Cardiac muscle cell (in vitro differentiated cells and primary cell): ENCODE data around the gene WDR13. TPM values are rescaled to one million over a fixed set of nuclear protein-coding genes. Genes with fewer than 3 reads are reported as not detected.
A peak's percentile ranks its signal among the peaks of the same experiment; 100 is the strongest.
"Not testable (repeated sequence)": the region's sequence is repeated elsewhere in the genome, so short reads cannot be mapped to it uniquely, and the experiment has no call there.

Experiments used
- DNase-seq, 2 donors: peaks; one replicate each; pipeline versions ENCODE4 v3.0.0 to v3.0.0-alpha.2; 2010 to 2017; ENCODE audit warnings: low read depth in 1 of 2, low spot score in 1 of 2
- H3K27ac ChIP-seq: fragments of 200-600 bp; sonication (generic); 2 replicates; pipeline ENCODE4 v1.5.1; 2016
- H3K27me3 ChIP-seq: fragments of 200-600 bp; sonication (generic); 2 replicates; pipeline ENCODE4 v1.6.0; 2016; ENCODE audit warnings: control low read depth
- H3K36me3 ChIP-seq: fragments of 200-600 bp; sonication (generic); 2 replicates; pipeline ENCODE4 v1.5.1; 2016; ENCODE audit warnings: control low read depth
- H3K4me1 ChIP-seq: fragments of 200-600 bp; sonication (generic); 2 replicates; pipeline ENCODE4 v1.8.1; 2017; ENCODE audit warnings: low read depth, mild to moderate bottlenecking, mixed run types
- H3K4me3 ChIP-seq: fragments of 200-600 bp; sonication (generic); 2 replicates; pipeline ENCODE4 v1.5.1; 2016; ENCODE audit warnings: mild to moderate bottlenecking
- H3K9me3 ChIP-seq: fragments of 200-600 bp; sonication (generic); 2 replicates; pipeline ENCODE4 v1.5.1; 2017; ENCODE audit warnings: low read depth, mild to moderate bottlenecking, control low read depth
- CTCF ChIP-seq: IDR thresholded peaks from 2 replicates; pipeline ENCODE4 v1.5.1; 2012; ENCODE audit warnings: low read depth, mild to moderate bottlenecking, low read length
- polyA plus RNA-seq: library from polyadenylated mRNA; unstranded; fragments of >200 nt; fragmentation: Nextera tagmentation; extraction: Ambion mirVana; gene quantifications from 2 replicates; pipeline ENCODE4 v1.2.1, GENCODE V29; 2016
- total RNA-seq: library from RNA; depleted of rRNA; stranded (reverse); fragments of >200 nt; gene quantifications from 2 replicates; pipeline ENCODE4 v1.2.3, GENCODE V29; 2016

Gene WDR13
- total RNA-seq (151 and 205 TPM in 2 replicates), polyA plus RNA-seq (150 and 168 TPM in 2 replicates)

GRCh38 chrX:48597353-48598264, at the start of gene WDR13:
TSS of gene WDR13 (plus strand) at chrX:48597492. CDS start at chrX:48597997, 505 bp downstream.
- Histone ChIP-seq H3K4me3 (peak within 1 kb of the TSS; percentile 68), H3K9me3 (no peaks in the 10 kb centered on the region), H3K4me1 (no peaks in the 10 kb centered on the region), H3K36me3 (no peaks in the 10 kb centered on the region), H3K27ac (peak within 1 kb of the TSS; percentile 99), H3K27me3 (no peaks in the 10 kb centered on the region)
- TF ChIP-seq CTCF: no peak
- DNase-seq: peak; percentile 88 to 98

- no peaks in the 10 kb centered on the region for H3K4me1 ChIP-seq
- no peaks in the 10 kb centered on the region for H3K36me3 ChIP-seq
These were observed 48.4 kb upstream of the WDR13 start for GRCh38 chrX:48548871-48549270.

DNA sequence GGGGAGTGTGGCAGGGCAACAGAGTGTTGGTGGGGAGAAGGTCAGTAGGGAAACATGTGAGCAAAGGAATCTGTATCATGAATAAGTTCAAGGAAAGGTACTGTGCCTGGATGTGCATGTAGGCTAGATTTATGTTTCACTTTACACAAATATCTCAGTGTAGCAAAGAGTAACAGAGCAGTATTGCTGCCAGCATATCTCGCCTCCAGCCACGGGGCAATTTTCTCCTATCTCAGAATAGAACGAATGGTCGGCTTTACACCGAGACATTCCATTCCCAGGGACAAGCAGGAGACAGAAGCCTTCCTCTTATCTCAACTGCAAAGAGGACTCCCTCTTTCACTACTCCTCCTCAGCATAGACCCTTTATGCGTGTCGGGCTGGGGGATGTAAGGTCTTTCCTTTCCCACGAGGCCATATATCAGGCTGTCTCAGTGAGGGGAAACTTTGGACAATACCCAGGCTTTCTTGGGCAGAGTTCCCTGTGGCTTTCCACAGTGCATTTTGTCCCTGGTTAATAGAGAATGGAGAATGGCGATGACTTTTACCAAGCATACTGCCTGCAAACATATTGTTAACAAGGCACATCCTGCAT, 41.5 kb upstream of the WDR13 start:
- DNase-seq: peak; percentile 36 to 50
- peak overlapping the region; percentile 98 for H3K27ac ChIP-seq
- not testable (repeated sequence) for H3K27me3 ChIP-seq, H3K4me1 ChIP-seq, H3K4me3 ChIP-seq, H3K9me3 ChIP-seq, H3K36me3 ChIP-seq

More at GRCh38 chrX:48548871-48549270, 48.4 kb upstream of the WDR13 start:
- DNase-seq: no peak
- no peak overlapping the region for H3K4me3 ChIP-seq
- H3K27me3 ChIP-seq: no peaks in the 10 kb centered on the region
- no peak for TF ChIP-seq CTCF
- H3K27ac ChIP-seq: no peak overlapping the region
- H3K9me3 ChIP-seq: no peaks in the 10 kb centered on the region

GRCh38 chrX:48558271-48558670, 39.0 kb upstream of the WDR13 start:
- peak in 1 of 2 donors; percentile 81 for DNase-seq
- Histone ChIP-seq H3K9me3 (no peaks in the 10 kb centered on the region), H3K4me1 (peaks cover 7% of the 10 kb centered on the region), H3K27me3 (no peaks in the 10 kb centered on the region), H3K4me3 (no peak overlapping the region), H3K36me3 (no peaks in the 10 kb centered on the region), H3K27ac (no peak overlapping the region)
- TF ChIP-seq CTCF: no peak

- H3K27me3 ChIP-seq: no peaks in the 10 kb centered on the region
- DNase-seq: no peak
- H3K9me3 ChIP-seq: no peaks in the 10 kb centered on the region
- no peak overlapping the region for H3K27ac ChIP-seq
- no peak overlapping the region for H3K4me3 ChIP-seq
- no peak for TF ChIP-seq CTCF
- no peaks in the 10 kb centered on the region for H3K36me3 ChIP-seq
- peaks cover 6% of the 10 kb centered on the region for H3K4me1 ChIP-seq
These were observed 37.7 kb upstream of the WDR13 start for GRCh38 chrX:48559636-48560035.

DNA sequence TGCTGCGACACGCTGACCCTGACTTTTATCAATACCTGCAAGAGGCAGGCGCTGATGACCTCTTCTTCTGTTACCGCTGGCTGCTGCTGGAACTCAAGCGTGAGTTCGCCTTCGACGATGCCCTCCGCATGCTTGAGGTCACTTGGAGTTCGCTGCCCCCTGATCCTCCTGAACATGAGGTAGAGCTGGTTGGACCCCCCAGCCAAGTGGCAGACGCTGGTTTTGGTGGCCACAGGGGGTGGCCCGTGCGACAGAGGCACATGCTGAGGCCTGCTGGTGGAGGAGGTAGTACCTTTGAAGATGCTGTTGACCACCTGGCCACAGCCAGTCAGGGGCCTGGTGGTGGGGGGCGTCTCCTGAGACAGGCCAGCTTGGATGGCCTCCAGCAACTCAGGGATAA, 37.2 kb upstream of the WDR13 start:
- H3K4me1 ChIP-seq: peaks cover 2% of the 10 kb centered on the region
- no peak for DNase-seq
- H3K27ac ChIP-seq: no peak overlapping the region
- no peaks in the 10 kb centered on the region for H3K36me3 ChIP-seq
- H3K9me3 ChIP-seq: no peaks in the 10 kb centered on the region
- H3K27me3 ChIP-seq: no peaks in the 10 kb centered on the region
- H3K4me3 ChIP-seq: no peak overlapping the region
- TF ChIP-seq CTCF: no peak
